ENCODE results near the gene MRTFA.
"Not testable (repeated sequence)": the region's sequence is repeated elsewhere in the genome, so short reads cannot be mapped to it uniquely, and the experiment has no call there.

Gene MRTFA

DNA sequence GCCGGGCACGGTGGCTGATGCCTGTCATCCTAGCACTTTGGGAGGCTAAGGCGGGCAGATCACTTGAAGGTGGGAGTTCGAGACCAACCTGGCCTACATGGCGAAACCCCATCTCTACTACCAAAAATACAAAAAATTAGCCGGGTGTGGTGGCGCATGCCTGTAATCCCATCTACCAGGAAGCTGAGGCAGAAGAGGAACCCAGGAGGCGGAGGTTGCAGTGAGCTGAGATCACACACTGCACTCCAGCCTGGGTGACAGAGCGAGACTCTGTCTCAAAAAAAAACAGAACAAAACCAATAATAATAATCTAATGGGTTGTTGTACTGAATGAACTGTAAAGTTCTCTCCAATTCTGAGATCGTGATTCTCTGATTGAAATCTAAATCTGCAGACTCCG is 258.1 kb downstream of the MRTFA start:
- DNase-seq: not testable (repeated sequence)

DNA sequence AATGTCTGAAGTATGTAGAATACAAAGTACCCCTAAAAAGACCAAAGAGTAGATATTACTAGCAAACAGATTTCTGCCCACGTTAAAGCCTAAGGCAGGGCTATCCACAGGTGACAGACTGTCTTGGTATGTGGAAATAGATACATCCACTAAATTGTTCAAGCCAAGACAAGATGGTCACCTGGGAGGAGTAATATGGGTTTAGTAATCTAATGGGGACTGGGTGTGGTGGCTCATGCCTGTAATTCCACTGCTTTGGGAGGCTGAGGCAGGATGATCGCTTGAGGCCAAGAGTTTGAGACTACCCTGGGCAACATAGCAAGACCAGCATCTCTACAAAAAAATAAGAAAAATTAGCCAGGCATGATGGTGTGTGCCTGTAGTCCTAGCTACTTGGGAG is 258.6 kb downstream of the MRTFA start:
- DNase-seq: no peak

DNA sequence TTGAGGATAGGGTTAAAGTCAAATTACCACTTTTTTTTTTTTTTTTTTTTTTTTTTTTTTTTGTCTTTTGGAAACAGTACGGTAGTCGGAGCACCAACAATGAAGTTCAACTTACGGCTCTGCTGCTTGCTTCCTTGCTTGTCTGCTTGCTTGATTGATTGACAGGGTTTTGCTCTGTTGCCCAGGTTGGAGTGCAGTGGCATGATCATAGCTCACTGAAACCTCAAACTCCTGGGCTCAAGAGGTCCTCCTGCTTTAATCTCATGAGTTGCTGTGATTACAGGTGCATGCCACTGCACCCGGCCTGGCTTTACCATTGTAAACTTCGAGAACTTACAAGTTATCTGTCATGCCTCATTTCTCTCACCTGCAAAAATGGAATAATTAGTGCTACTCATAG is 260.4 kb downstream of the MRTFA start:
- no peak for DNase-seq

DNA sequence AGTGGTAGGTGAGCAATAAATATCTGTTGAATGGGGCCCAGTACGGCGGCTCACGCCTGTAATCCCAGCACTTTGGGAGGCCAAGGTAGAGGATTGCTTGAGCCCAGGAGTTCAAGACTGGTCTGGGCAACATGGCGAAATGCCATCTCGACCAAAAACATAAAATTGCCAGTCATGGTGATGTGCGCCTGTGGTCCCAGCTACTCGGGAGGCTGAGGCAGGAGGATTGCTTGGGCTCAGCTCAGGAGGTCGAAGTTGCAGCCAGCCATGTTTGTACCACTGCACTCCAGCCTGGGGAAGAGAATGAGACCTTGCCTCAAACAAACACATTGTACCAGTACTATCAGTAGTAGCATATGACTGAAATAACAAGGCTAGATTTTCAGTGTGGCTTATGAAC is 262.0 kb downstream of the MRTFA start:
- no peak for DNase-seq

DNA sequence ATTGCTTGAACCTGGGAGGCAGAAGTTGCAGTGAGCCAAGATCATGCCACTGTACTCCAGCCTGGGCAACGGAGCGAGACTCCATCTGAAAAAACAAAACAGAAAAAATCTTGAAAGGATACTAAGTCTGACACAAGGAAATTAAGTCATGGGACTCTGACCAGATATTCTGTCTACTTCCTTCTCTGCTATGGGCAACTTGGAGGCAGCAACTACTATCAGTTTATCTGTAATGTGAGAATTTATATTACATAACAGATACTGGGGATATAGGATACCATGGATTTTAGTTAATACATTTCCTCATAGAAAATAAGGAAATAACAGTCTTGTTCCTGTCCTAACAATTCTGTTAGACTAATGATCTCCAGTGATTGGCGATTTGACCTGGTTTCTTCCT is 267.7 kb downstream of the MRTFA start:
- DNase-seq: no peak

DNA sequence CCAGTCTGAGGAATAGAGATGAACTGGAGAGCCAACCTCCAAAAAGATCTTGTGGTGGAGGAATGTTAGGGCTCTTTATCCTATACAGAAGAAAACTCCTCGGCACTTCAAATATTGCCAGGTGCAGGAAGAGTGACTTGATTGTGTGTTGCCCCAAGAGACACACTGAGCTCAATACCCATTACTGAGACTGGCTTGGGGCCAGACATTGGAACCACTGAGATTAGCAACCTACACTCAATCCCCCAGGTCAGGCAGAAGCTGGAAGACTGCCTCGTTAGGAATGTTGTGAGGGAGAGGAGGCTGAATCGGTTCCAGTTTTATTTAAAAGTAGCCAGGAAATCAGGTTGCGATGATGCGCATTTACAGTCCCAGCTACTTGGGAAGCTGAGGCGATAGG is 268.5 kb downstream of the MRTFA start:
- DNase-seq: no peak

DNA sequence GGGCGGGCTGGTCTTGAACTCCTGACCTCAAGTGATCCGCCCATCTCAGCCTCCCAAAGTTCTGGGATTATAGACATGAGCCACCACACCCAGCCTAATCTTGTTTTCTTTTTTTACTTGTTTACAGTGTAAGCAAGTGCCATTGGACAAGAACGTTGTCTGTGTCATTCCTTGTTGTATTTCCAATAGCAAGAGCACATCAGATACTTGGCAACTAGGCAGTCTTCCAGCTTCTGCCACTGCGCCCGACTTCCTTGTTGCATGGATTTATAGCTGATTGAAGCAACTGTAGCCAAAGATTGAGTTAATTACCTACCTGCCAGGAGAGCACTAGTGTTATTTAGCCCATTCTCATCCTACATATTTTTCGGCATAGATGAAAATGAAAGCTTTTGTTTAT is 269.2 kb downstream of the MRTFA start:
- no peak for DNase-seq

DNA sequence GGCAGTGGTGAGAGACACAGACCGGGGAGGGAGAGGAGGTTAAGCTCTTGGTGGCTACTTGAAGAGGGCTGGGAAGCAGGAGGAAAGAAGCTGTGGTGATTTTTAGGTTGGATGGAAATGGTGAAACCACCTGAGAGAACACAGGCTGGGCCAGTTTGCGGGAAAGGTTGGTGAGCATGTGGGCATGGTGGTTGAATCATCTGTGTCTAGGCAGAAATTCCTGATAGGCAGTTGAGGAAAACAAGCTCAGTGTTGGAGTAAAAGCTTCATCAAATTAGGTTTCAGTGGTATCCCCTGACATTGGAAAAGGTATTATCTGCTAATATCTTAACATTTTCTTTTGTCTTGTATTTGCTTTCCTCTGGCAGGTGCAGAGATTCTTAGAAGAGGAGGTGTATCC is 270.5 kb downstream of the MRTFA start:
- no peak for DNase-seq

DNA sequence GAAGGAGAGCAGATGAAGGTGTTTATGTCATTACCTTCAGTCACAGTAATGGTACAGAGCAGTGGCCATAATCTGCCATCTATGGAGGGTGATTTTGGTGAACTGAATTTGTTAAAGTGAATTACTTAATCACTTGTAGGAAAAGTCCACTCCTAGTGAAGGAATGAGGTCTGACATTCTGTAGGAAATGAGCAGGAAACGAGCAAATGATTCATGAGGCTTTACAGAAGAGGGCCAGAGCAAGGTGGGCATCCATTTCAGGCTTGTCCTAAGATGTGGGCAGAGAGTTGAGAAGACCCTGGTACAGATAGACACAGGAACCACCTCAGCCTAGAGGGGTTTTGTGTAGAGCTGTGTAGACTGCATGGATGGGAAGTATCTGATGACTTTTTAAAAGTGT is 272.1 kb downstream of the MRTFA start:
- no peak for DNase-seq

DNA sequence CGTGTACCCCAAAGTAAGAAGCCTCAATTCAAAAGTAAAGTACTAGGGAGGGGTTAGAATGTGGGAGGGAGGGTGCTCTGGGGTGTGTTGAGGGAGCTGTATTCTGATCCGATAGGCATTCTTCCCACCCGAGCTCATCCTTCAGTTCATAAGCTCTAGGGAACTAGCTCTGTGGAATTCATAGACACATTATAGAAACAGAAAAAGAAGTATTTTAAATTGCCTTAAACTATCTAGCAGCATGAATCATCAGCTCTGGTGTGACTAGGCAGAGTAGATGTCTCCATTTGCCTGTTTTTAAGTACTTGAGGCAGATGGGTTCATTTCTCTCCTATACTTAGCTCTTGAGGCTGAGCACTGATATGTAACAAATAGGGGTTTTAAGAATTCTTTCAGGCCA is 273.5 kb downstream of the MRTFA start:
- no peak for DNase-seq

DNA sequence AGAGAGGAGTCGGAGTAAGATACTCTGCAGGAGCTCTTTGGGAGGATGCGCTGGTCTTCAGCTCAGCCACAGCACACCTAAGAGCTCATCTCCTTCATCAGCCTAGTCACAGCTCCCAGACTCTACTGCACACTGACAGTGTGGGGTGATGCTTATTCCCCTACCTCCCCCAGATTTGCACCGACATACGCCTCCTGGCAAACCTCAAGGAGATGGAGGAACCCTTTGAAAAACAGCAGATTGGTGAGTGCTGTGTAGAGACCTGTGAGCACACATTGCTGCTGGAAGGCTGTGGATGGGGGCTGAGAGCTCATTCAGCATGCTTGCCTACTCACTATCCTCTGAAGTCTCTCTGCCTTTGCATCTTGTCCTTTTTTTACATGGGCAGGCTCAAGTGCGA is 275.4 kb downstream of the MRTFA start:
- DNase-seq: no peak

All from hematopoietic multipotent progenitor cell treated with erythropoietin and hydrocortisone succinate and interleukin-3 and kit ligand, for 6 days (in vitro differentiated cells).